Measurements from ENCODE around the gene BCL7B. TPM values are rescaled to one million over a fixed set of nuclear protein-coding genes. Genes with fewer than 3 reads are reported as not detected.
"Not testable (repeated sequence)": the region's sequence is repeated elsewhere in the genome, so short reads cannot be mapped to it uniquely, and the experiment has no call there.

BCL7B gene
- polyA plus RNA-seq, 4 donors, result 38.8 to 86.2 (median 64.3) TPM

DNA sequence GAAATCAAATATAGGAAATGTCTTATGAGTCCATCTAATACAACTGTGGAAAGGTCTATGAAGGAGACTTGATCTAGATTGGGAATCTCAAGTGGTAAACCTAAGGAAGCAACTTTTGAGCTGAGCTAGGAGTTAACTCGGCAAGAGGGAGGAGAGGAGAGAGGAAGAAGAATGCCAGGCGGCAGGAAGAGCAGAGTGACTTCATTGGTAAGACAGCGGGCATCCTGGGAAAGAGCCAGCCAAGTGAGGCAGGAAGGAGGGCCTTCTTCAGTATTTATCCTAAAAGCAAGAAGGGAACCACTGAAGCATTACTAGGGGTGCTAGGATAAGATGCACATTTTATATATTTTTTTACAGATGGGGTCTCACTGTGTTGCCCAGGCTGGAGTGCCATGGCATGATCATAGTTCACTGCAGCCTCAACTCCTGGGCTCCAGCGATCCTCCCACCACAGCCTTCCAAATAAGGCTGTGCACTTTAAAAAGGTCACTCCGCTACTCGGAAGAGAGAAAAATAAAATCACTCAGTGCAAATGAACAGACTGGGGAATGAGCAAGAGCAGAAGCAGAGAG is 2.0 kb downstream of the BCL7B start:
- DNase-seq (no peak), FAIRE-seq (no peak)
- peaks cover 10 to 41% (median 11%) of the 10 kb centered on the region in 3 donors for H3K36me3 ChIP-seq (ENCODE audit: control insufficient read depth in 3 of 3, insufficient read depth in 2 of 3, low read depth in 1 of 3, low read length in 3 of 3)
- H3K27ac ChIP-seq (ENCODE audit: low read depth in 1 of 3, low read length in 2 of 3), result peak overlapping the region in 2 of 3 donors; percentile 14 to 17
- WGBS, 3 donors, result 42 to 52% (median 51%) methylated on average over 6 of the region's 6 CpGs
- peaks cover 0 to 25% (median 7%) of the 10 kb centered on the region in 3 donors for H3K4me1 ChIP-seq (ENCODE audit: control insufficient read depth in 3 of 3, insufficient read depth in 2 of 3, low read depth in 1 of 3, low read length in 2 of 3)
- peak overlapping the region in 1 of 3 donors; percentile 82 for H3K4me3 ChIP-seq (ENCODE audit: low read depth in 1 of 3, low read length in 3 of 3)
- no peaks in the 10 kb centered on the region for H3K27me3 ChIP-seq (ENCODE audit: control insufficient read depth in 3 of 3, insufficient read depth in 3 of 3, low read length in 3 of 3)
- no peaks in the 10 kb centered on the region for H3K9me3 ChIP-seq (ENCODE audit: control insufficient read depth in 2 of 2, insufficient read depth in 1 of 2, low read depth in 1 of 2, low read length in 1 of 2)

DNA sequence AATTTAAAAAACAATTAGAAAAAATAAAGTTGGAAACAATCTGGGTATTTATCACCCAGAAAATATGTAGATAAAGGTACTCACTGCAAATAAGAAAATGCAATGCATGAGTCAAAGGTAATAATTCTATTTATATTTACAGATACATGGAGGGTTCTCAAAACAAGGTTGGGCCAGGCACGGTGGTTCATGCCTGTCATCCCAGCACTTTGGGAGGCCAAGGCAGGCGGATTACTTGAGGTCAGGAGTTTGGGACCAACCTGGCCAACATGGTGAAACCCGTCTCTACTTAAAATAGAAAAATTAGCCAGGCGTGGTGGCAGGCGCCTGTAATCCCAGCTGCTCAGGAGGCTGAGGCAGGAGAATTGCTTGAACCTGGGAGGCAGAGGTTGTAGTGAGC is 7.4 kb downstream of the BCL7B start:
- H3K4me1 ChIP-seq (ENCODE audit: control insufficient read depth in 3 of 3, insufficient read depth in 2 of 3, low read depth in 1 of 3, low read length in 2 of 3), result not testable (repeated sequence)

DNA sequence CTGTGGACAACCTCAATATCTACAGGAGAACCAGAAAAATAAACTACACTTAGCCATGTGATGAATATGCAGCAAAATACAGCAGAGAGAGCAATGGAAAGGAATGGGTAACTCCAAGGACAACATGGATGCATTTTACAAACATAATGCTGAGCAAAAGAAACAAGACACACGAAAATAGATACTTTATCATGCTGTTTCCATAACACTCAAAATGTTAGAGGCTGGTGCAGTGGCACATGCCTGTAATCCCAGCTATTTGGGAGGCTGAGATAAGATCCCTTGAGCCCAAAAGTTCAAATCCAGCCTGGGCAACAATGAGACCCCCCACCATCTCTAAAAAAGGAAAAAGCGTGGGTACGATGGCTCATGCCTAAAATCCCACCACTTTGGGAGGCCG is 8.3 kb downstream of the BCL7B start:
- Histone ChIP-seq H3K27me3 (ENCODE audit: control insufficient read depth in 3 of 3, insufficient read depth in 3 of 3, low read length in 3 of 3) (no peaks in the 10 kb centered on the region), H3K4me1 (ENCODE audit: control insufficient read depth in 3 of 3, insufficient read depth in 2 of 3, low read depth in 1 of 3, low read length in 2 of 3) (no peaks in the 10 kb centered on the region), H3K9me3 (ENCODE audit: control insufficient read depth in 2 of 2, insufficient read depth in 1 of 2, low read depth in 1 of 2, low read length in 1 of 2) (no peaks in the 10 kb centered on the region), H3K36me3 (ENCODE audit: control insufficient read depth in 3 of 3, insufficient read depth in 2 of 3, low read depth in 1 of 3, low read length in 3 of 3) (peaks cover 10 to 64% (median 12%) of the 10 kb centered on the region in 3 donors), H3K27ac (ENCODE audit: low read depth in 1 of 3, low read length in 2 of 3) (no peak overlapping the region), H3K4me3 (ENCODE audit: low read depth in 1 of 3, low read length in 3 of 3) (no peak overlapping the region)
- 83 to 93% (median 91%) methylated on average over 4 of the region's 4 CpGs for WGBS, 3 donors
- DNase-seq (no peak), FAIRE-seq (no peak)

More for the DNA sequence above, 7.4 kb downstream of the BCL7B start:
- DNase-seq; H3K9me3 ChIP-seq (ENCODE audit: control insufficient read depth in 2 of 2, insufficient read depth in 1 of 2, low read depth in 1 of 2, low read length in 1 of 2); H3K4me3 ChIP-seq (ENCODE audit: low read depth in 1 of 3, low read length in 3 of 3); H3K27me3 ChIP-seq (ENCODE audit: control insufficient read depth in 3 of 3, insufficient read depth in 3 of 3, low read length in 3 of 3); H3K27ac ChIP-seq (ENCODE audit: low read depth in 1 of 3, low read length in 2 of 3); FAIRE-seq: not testable (repeated sequence)
- 86 to 90% (median 89%) methylated on average over 5 of the region's 5 CpGs for WGBS, 3 donors
- H3K36me3 ChIP-seq (ENCODE audit: control insufficient read depth in 3 of 3, insufficient read depth in 2 of 3, low read depth in 1 of 3, low read length in 3 of 3), result peaks cover 10 to 67% (median 12%) of the 10 kb centered on the region in 3 donors

DNA sequence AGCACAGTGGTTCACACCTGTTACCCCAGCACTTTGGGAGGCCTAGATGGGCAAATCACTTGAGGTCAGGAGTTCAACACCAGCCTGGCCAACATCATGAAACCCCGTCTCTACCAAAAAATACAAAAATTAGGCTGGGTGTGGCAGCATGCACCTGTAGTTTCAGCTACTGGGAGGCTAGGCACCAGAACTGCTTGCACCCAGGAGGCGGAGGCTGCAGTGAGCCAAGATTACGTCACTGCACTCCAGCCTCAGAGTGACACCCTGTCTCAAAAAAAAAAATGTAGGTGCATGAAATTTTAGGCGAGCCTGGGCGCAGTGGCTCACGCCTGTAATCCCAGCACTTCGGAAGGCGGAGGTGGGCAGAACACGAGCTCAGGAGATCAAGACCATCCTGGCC is 9.6 kb downstream of the BCL7B start:
- Histone ChIP-seq H3K4me1 (ENCODE audit: control insufficient read depth in 3 of 3, insufficient read depth in 2 of 3, low read depth in 1 of 3, low read length in 2 of 3) (no peaks in the 10 kb centered on the region), H3K36me3 (ENCODE audit: control insufficient read depth in 3 of 3, insufficient read depth in 2 of 3, low read depth in 1 of 3, low read length in 3 of 3) (peaks cover 14 to 64% (median 15%) of the 10 kb centered on the region in 3 donors), H3K27ac (ENCODE audit: low read depth in 1 of 3, low read length in 2 of 3) (no peak overlapping the region), H3K9me3 (ENCODE audit: control insufficient read depth in 2 of 2, insufficient read depth in 1 of 2, low read depth in 1 of 2, low read length in 1 of 2) (no peaks in the 10 kb centered on the region), H3K27me3 (ENCODE audit: control insufficient read depth in 3 of 3, insufficient read depth in 3 of 3, low read length in 3 of 3) (no peaks in the 10 kb centered on the region), H3K4me3 (ENCODE audit: low read depth in 1 of 3, low read length in 3 of 3) (no peak overlapping the region)
- WGBS, 3 donors, result 88 to 95% (median 88%) methylated on average over 9 of the region's 9 CpGs
- DNase-seq (no peak), FAIRE-seq (no peak)

DNA sequence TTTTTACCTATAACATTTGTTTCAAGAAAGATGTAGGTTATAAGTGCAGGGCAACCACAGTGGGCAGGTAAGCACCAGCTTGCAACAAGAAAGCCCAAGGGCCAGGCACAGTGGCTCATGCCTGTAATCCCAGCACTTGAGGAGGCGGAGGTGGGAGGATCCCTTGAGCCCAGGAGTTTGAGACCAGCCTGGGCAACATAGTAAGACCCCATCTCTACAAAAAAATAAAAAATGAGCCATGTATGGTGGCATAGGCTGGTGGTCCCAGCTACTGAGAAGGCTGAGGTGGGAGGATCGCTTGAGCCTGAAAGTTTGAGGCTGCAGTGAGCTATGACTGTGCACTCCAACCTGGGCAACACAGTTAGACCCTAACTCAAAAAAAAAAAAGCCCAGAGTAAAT is 12.8 kb downstream of the BCL7B start:
- WGBS, 3 donors, result 97 to 100% (median 98%) methylated on average over 2 of the region's 2 CpGs
- no peaks in the 10 kb centered on the region for H3K4me1 ChIP-seq (ENCODE audit: control insufficient read depth in 3 of 3, insufficient read depth in 2 of 3, low read depth in 1 of 3, low read length in 2 of 3)
- FAIRE-seq (no peak), DNase-seq (no peak)
- no peaks in the 10 kb centered on the region for H3K9me3 ChIP-seq (ENCODE audit: control insufficient read depth in 2 of 2, insufficient read depth in 1 of 2, low read depth in 1 of 2, low read length in 1 of 2)
- peaks cover 8 to 69% (median 15%) of the 10 kb centered on the region in 3 donors for H3K36me3 ChIP-seq (ENCODE audit: control insufficient read depth in 3 of 3, insufficient read depth in 2 of 3, low read depth in 1 of 3, low read length in 3 of 3)
- no peaks in the 10 kb centered on the region for H3K27me3 ChIP-seq (ENCODE audit: control insufficient read depth in 3 of 3, insufficient read depth in 3 of 3, low read length in 3 of 3)
- H3K27ac ChIP-seq (ENCODE audit: low read depth in 1 of 3, low read length in 2 of 3), result no peak overlapping the region
- H3K4me3 ChIP-seq (ENCODE audit: low read depth in 1 of 3, low read length in 3 of 3), result no peak overlapping the region

DNA sequence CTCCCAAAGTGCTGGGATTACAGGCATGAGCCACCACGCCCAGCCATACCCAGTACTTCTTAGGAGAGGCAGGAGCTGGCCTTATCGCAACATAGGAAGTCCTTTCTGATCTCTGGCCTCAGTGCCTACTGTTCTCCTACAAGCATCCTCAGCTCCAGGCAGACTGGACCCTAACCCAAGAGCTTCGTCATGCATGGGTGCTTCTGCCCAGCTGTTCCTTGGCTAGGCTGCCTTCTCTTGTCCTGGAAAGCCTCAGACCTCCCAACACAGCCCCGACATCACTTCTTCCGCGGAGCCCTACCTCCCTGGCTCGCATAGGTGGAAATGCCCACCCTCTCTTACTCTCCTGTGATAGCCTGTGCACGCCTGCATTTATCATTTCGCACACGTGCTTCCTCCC is 15.8 kb downstream of the BCL7B start:
- Histone ChIP-seq H3K36me3 (ENCODE audit: control insufficient read depth in 3 of 3, insufficient read depth in 2 of 3, low read depth in 1 of 3, low read length in 3 of 3) (peaks cover 22 to 75% (median 30%) of the 10 kb centered on the region in 3 donors), H3K27ac (ENCODE audit: low read depth in 1 of 3, low read length in 2 of 3) (no peak overlapping the region), H3K27me3 (ENCODE audit: control insufficient read depth in 3 of 3, insufficient read depth in 3 of 3, low read length in 3 of 3) (no peaks in the 10 kb centered on the region), H3K4me3 (ENCODE audit: low read depth in 1 of 3, low read length in 3 of 3) (no peak overlapping the region), H3K9me3 (ENCODE audit: control insufficient read depth in 2 of 2, insufficient read depth in 1 of 2, low read depth in 1 of 2, low read length in 1 of 2) (no peaks in the 10 kb centered on the region), H3K4me1 (ENCODE audit: control insufficient read depth in 3 of 3, insufficient read depth in 2 of 3, low read depth in 1 of 3, low read length in 2 of 3) (no peaks in the 10 kb centered on the region)
- no peak for FAIRE-seq
- DNase-seq, result no peak
- 94 to 97% (median 97%) methylated on average over 10 of the region's 10 CpGs for WGBS, 3 donors

DNA sequence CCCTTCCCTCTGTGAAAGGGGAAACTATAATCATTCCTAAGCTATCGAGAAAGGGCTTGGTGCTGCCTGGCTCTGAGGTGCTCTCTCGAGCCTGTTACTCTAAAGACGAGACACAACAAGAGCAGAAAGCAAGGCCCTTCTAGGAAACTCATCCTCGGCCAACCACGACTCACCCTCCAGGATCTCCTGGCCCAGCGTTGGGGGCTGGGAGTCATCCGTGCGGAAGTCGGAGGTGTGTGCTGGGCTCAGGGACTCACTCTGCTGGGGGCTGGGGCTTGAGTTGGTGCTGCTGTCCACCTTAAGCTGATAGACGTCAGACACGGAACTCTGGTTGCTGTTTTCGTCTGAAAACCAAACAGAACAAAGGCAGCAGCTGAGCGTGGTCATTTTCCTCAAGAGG is 17.8 kb downstream of the BCL7B start:
- peaks cover 31 to 85% (median 33%) of the 10 kb centered on the region in 3 donors for H3K36me3 ChIP-seq (ENCODE audit: control insufficient read depth in 3 of 3, insufficient read depth in 2 of 3, low read depth in 1 of 3, low read length in 3 of 3)
- H3K9me3 ChIP-seq (ENCODE audit: control insufficient read depth in 2 of 2, insufficient read depth in 1 of 2, low read depth in 1 of 2, low read length in 1 of 2), result no peaks in the 10 kb centered on the region
- FAIRE-seq (no peak), DNase-seq (no peak)
- no peak overlapping the region for H3K27ac ChIP-seq (ENCODE audit: low read depth in 1 of 3, low read length in 2 of 3)
- H3K27me3 ChIP-seq (ENCODE audit: control insufficient read depth in 3 of 3, insufficient read depth in 3 of 3, low read length in 3 of 3), result no peaks in the 10 kb centered on the region
- no peak overlapping the region for H3K4me3 ChIP-seq (ENCODE audit: low read depth in 1 of 3, low read length in 3 of 3)
- whole genome bisulfite sequencing, 3 donors, result 89 to 94% (median 90%) methylated on average over 13 of the region's 13 CpGs
- H3K4me1 ChIP-seq (ENCODE audit: control insufficient read depth in 3 of 3, insufficient read depth in 2 of 3, low read depth in 1 of 3, low read length in 2 of 3), result no peaks in the 10 kb centered on the region

DNA sequence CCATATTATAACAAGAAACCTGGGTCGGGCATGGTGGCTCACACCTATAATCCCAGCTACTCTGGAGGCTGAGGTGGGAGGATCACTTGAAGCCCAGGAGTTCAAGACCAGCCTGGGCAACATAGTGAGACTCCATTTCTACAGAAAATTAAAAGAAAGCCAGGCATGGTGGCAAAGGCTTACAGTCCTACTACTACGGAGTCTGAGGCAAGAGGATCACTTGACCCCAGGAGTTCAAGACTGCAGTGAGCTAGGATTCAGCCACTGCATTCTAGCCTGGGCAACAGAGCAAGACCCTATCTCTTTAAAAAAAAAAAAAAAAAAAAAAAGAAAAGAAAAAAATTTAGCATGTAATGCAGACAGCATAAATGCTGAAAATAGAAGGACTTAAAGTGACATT is 19.0 kb downstream of the BCL7B start:
- peaks cover 31 to 84% (median 31%) of the 10 kb centered on the region in 3 donors for H3K36me3 ChIP-seq (ENCODE audit: control insufficient read depth in 3 of 3, insufficient read depth in 2 of 3, low read depth in 1 of 3, low read length in 3 of 3)
- not testable (repeated sequence) for H3K27me3 ChIP-seq (ENCODE audit: control insufficient read depth in 3 of 3, insufficient read depth in 3 of 3, low read length in 3 of 3); H3K9me3 ChIP-seq (ENCODE audit: control insufficient read depth in 2 of 2, insufficient read depth in 1 of 2, low read depth in 1 of 2, low read length in 1 of 2); FAIRE-seq; H3K4me1 ChIP-seq (ENCODE audit: control insufficient read depth in 3 of 3, insufficient read depth in 2 of 3, low read depth in 1 of 3, low read length in 2 of 3); DNase-seq; H3K27ac ChIP-seq (ENCODE audit: low read depth in 1 of 3, low read length in 2 of 3); H3K4me3 ChIP-seq (ENCODE audit: low read depth in 1 of 3, low read length in 3 of 3)
- 93 to 98% (median 97%) methylated on average over 2 of the region's 2 CpGs for WGBS, 3 donors

DNA sequence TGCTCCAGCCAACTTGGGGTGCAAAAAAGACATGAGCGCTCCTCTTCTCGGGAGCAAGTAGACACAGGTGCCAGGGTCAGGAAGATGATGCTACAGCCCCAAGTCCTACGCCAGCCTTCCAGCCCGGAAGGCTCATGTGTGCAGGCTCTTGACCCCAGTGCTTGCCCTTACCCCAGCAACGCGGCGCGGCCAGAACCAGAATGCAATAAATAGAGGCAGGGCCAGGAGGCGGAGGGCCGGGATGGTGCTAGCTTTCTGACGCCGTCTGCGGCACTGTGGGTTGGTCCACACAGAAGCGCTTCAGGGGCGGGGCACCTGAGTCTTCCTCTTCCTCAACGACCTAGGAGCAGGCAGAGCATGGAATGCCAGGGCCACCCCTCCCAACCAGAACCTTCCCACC is 20.4 kb downstream of the BCL7B start:
- H3K9me3 ChIP-seq (ENCODE audit: control insufficient read depth in 2 of 2, insufficient read depth in 1 of 2, low read depth in 1 of 2, low read length in 1 of 2), result no peaks in the 10 kb centered on the region
- H3K36me3 ChIP-seq (ENCODE audit: control insufficient read depth in 3 of 3, insufficient read depth in 2 of 3, low read depth in 1 of 3, low read length in 3 of 3), result peaks cover 25 to 79% (median 25%) of the 10 kb centered on the region in 3 donors
- no peak overlapping the region for H3K4me3 ChIP-seq (ENCODE audit: low read depth in 1 of 3, low read length in 3 of 3)
- H3K4me1 ChIP-seq (ENCODE audit: control insufficient read depth in 3 of 3, insufficient read depth in 2 of 3, low read depth in 1 of 3, low read length in 2 of 3), result no peaks in the 10 kb centered on the region
- WGBS, 3 donors, result 92 to 96% (median 93%) methylated on average over 16 of the region's 16 CpGs
- no peak for FAIRE-seq
- no peak for DNase-seq
- no peak overlapping the region for H3K27ac ChIP-seq (ENCODE audit: low read depth in 1 of 3, low read length in 2 of 3)
- no peaks in the 10 kb centered on the region for H3K27me3 ChIP-seq (ENCODE audit: control insufficient read depth in 3 of 3, insufficient read depth in 3 of 3, low read length in 3 of 3)

Data from small intestine (tissue), 7 donors.